Gastroesophageal sphincter (tissue), 3 donors: ENCODE results near the gene CD8B.

Source experiments
- POLR2AphosphoS5 ChIP-seq: sonication (generic); formaldehyde crosslinking; IDR thresholded peaks from one replicate; pipeline ENCODE4 v1.6.1; 2017; ENCODE audit warnings: antibody characterized with exemption
- TF ChIP-seq, protein P1 (sequence below), 4 experiments: fragments of 200-600 bp in 2 of 4; fragments of 450-650 bp in 2 of 4; sonication (generic) in 1 of 4; IDR thresholded peaks; one replicate each; pipeline ENCODE4 v1.5.1; 2017 to 2019; ENCODE audit warnings: antibody characterized with exemption in 4 of 4, mild to moderate bottlenecking in 2 of 4, moderate library complexity in 2 of 4

DNA sequence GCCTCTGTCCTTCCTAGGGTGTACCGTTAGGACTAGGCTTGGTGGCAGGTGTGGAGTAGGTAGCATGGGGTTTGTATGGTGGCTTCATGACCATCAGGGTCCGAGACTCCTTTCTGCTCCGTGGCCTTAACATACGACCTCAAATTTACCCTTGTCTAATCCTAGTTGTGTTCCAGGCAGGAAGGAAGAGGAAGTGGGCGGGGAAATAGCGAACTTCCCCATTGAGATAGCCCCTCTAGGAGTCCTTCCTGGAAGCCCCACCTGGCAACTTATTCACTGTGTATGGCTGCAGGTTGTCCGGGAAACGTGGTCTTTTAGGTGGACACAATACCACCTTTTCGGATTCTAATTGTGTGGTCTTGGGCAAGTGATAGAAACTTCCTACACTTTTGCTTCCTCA lies 80.3 kb downstream of the CD8B start:
- TF ChIP-seq, protein P1, sequence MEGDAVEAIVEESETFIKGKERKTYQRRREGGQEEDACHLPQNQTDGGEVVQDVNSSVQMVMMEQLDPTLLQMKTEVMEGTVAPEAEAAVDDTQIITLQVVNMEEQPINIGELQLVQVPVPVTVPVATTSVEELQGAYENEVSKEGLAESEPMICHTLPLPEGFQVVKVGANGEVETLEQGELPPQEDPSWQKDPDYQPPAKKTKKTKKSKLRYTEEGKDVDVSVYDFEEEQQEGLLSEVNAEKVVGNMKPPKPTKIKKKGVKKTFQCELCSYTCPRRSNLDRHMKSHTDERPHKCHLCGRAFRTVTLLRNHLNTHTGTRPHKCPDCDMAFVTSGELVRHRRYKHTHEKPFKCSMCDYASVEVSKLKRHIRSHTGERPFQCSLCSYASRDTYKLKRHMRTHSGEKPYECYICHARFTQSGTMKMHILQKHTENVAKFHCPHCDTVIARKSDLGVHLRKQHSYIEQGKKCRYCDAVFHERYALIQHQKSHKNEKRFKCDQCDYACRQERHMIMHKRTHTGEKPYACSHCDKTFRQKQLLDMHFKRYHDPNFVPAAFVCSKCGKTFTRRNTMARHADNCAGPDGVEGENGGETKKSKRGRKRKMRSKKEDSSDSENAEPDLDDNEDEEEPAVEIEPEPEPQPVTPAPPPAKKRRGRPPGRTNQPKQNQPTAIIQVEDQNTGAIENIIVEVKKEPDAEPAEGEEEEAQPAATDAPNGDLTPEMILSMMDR (IDR thresholded peaks at IDR 0.05): no peak
- no peak for TF ChIP-seq POLR2AphosphoS5
